NCI-H69 (cell line): Measurements from ENCODE around the gene SGIP1.

Experiments
- DNase-seq: peaks from one replicate; lab custom pipeline; 2025; lab: John Stamatoyannopoulos, UW

SGIP1 gene

DNA sequence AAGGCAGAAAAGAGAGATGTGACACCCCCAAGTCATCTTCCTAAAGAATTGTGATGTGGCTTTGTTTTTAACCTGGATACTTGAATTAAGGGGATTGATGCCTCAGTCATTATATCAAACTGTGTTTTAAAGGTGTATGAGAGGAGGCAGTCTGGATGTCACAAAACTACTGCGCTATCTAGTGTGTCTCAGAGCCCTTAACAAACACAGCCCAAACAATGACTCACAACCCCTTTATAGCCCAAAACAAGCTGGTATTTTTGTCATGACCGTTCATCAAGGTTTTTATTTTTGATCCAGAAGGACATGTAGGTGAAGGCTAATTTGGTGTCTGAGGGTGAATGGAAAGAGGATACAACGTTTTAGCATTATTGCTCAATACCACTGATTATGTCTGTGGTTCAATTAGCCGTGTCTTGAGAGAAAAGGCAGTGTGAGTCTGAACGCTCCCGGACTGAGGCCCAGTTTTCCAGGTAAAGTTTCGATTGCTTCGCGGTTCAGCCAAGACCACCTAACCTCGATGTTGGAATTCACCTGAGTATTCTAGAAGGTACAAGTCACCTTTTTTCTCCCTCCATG lies 71.6 kb downstream of the SGIP1 start:
- DNase-seq: no peak

DNA sequence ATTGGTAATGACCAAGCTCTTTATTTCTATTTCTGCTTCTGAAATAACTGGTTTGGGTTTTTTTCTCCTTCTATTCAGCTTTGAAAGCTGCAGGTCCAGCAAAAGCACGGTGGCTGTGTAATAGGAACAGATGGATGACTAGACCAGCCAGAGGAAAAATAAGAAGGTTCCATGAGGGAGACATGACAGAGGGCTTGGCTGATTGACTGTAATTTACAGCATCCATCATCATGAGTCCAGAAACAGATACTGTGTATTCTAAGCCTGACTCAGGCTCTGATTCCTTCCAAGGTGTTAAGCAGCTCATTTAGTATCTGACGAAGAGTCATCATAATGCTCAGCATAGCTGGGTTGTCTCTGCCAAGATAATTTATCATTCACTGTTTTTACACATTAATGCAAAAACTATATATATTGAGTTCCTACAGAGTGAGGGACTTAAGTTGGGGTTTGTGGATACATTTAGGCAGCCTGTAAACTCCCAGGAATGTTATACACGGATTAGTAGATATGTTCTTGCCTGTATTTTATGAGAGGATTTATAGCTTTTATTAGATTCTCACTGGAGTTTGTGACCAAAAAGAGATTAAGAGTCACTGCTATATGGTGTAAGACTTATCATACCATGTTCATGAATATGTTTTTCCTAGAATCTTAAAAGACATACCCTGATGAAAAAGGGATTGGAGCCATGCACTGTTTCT lies 72.6 kb downstream of the SGIP1 start:
- DNase-seq: peak; percentile 10

GRCh38 chr1:66607458-66607857 lies 73.5 kb downstream of the SGIP1 start:
- DNase-seq: peak; percentile 7

- no peak for DNase-seq
These were observed 79.2 kb downstream of the SGIP1 start for GRCh38 chr1:66613187-66613586.

DNA sequence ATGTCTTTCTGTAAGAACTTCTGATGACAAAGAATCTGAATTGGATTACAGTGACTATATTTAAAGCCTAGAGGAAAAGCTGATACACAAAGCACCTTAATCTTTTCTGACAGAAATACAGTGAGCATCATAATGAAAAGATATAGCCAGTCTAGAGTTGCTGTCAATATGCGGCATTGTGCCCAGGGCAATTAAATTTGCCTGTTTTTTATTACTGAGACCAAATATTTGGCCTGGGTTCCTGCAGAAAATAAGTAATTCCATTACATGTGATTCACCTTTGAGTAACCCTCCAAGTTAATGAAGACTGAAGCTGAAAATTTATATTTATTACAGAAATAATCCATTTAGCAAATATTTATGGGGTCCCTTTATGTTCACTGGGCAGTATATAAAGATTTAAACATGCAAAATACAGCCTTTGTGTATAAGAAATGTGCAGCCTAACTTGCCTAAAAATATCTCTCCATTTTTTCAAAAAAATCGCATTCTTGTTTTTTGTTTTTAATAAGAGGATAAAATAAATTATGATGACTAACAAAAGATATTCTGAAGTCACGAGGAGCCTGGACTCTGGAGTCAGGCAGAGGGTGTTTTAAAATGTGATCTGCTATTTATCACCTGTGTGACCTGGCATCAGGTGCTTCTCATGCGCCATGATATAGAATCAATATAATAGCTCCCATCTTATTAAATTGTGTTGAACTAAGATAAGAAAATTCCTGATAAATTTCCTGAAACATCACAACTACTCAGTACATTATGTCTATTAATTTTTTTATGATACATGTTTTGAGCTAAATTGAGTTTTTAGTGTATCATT lies 83.6 kb downstream of the SGIP1 start:
- DNase-seq: no peak

- no peak for DNase-seq
These were observed 84.4 kb downstream of the SGIP1 start for GRCh38 chr1:66618390-66618789.

GRCh38 chr1:66623812-66624211 lies 89.9 kb downstream of the SGIP1 start:
- no peak for DNase-seq

DNA sequence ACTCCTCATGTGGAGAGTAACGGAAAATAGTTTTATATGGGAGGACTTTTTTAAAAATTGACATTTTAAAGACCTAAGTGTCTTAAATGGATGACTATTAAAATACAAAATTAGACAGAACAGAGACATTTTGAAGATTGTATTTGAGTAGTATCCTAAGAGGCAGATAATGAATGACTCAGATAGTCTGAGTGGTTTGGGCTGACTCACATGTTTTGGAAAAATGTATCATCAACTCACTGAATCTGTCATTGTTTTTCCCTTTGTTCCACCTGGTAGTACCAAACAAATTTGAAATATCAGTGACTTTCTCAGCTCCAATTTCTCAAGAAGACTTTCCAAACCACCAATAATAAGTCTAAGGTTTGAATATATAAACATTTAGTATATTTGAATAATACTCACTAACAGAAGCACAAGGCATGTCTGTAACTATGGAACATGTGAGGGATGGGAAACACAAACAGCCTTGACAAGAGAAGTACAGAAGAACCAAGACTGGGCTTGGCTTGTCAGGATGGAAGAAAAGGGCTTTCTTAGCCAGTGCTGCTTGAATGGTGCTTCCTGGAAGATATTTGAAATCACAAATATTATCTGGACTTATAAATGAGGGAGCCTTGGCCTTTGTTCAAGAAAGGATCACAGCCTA lies 90.6 kb downstream of the SGIP1 start:
- DNase-seq: no peak

DNA sequence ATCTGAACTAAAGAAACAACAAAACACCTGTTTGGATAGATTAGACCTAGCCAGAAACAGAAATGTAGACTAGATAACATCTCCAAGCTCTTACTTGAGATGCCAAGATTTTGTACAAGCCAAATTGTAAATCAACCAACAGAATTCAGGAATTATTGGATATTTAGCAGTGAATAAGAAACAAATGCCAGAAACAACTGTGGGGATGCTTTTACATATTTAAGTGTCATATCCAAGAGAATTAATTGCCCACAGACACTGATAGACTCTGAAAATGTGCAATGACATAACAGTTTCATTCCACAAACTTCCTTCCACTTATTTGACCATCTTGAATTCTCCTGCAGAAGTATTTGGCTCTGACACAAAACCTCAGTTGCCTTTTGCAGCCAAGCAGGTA lies 92.3 kb downstream of the SGIP1 start:
- DNase-seq: no peak

DNA sequence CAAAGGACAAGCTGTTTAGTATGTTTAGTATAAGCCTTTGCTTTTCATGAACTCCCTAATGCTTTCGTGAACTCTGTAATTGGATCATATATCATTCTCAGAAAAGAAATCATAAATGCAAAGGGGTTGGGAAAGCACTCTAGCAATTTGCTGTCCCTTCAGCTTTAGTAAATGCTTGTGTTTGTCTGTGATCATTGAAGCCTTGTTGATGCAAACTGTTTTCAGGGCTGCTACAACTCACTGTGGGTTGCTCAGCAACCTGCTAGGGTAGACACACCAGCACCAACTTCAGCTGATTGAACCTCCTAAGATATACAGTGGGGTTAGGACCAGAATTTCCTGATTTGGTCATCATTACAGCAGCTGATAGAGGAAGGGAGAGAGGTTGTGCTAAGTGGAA lies 95.0 kb downstream of the SGIP1 start:
- no peak for DNase-seq

DNA sequence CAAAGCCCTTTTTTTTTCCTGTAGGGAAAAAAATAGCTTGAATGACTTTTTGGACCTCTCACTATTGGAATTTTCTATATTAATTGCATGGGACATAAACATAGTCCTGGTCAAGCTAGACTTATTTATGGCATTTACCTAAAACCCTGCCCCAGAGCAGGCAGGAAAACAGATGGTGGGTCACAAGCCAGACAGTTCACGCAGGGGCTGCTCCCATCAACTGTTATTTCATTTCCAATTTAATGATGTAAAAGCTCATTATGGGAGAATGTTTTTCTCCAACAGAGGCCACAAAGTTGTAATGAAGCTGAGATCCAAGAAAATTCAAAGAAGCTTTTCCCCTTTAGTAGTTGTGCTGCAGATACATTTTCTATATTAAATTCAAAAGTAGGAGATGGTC lies 99.2 kb downstream of the SGIP1 start:
- DNase-seq: peak; percentile 6

DNA sequence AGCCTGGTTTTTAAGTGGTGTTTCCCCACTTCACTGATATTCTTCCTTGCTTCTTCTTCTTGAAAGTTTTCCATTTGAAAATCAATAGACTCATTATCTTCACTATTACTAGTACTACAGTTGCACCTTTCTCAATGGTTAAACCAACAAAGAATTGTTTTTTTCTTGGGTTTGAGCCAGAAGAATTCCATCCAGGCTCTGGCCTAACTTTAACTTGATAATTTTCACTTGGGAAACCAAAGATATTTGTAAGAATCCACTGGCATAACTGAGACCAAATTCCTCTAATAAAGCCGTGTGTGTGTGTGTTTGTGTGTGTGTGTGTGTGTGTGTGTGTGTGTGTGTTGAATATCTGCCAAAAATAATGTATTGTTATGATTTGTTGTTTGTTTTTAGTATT lies 103.2 kb downstream of the SGIP1 start:
- DNase-seq: no peak

- DNase-seq: no peak
These were observed 108.0 kb downstream of the SGIP1 start for GRCh38 chr1:66641891-66642473.

GRCh38 chr1:66642992-66643391 lies 109.0 kb downstream of the SGIP1 start:
- DNase-seq: no peak

DNA sequence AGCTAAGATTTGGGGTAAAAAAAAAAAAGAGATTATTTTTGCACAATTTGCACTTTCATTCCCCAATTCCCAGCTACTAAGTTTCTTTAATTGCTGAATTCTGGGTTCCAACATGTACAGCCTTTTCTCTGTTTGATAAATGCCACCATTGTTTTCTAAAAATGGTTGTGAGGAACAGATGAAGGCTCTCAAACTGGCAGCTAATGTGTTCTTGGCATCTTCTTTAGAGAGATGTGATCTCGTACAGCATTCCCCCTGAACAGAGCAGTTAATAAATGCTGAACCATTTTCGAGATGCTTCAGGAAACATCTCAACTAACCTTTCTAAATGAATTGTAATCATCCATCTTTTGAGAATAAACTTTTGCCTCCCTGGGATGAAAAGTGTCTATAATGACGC lies 110.4 kb downstream of the SGIP1 start:
- DNase-seq: no peak

- DNase-seq: no peak
These were observed 115.1 kb downstream of the SGIP1 start for GRCh38 chr1:66648901-66649595.

DNA sequence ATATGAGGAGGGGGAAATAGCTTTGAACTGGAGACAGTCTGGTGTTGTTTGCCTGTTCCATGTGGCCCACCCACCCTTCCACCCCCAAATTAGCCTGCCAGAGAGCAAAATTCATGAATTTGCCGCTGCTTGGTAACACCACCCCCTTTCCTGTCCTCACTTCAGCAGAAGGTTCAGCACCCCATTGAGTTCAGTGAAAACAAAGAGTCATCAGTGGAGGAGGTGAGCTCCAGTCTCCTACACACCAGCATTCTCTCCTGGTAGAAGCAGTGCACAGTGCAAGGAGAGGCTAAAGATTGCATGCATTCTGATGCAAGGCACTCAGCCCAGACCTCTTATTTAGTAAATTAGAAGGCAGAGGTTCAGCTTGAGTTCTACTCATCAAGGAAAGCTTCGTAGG lies 118.6 kb downstream of the SGIP1 start:
- DNase-seq: no peak

- no peak for DNase-seq
These were observed 120.7 kb downstream of the SGIP1 start for GRCh38 chr1:66654643-66655042.

- DNase-seq: no peak
These were observed 137.5 kb downstream of the SGIP1 start for GRCh38 chr1:66671455-66671854.

GRCh38 chr1:66676613-66677298 lies 142.8 kb downstream of the SGIP1 start:
- DNase-seq: no peak

GRCh38 chr1:66678146-66678545 lies 144.2 kb downstream of the SGIP1 start:
- DNase-seq: no peak
